HG02763 (cell line): Measurements from ENCODE around the gene ZC3HAV1L.
A peak's percentile ranks its signal among the peaks of the same experiment; 100 is the strongest.
"Not testable (repeated sequence)": the region's sequence is repeated elsewhere in the genome, so short reads cannot be mapped to it uniquely, and the experiment has no call there.

Source experiments
- ATAC-seq: cut with Tn5 transposase; IDR thresholded peaks from one replicate; pipeline ENCODE4 v1.9.1; 2021; ENCODE audit warnings: mild to moderate bottlenecking, moderate library complexity; ENCODE audit not compliant: unreplicated experiment

Gene ZC3HAV1L

DNA sequence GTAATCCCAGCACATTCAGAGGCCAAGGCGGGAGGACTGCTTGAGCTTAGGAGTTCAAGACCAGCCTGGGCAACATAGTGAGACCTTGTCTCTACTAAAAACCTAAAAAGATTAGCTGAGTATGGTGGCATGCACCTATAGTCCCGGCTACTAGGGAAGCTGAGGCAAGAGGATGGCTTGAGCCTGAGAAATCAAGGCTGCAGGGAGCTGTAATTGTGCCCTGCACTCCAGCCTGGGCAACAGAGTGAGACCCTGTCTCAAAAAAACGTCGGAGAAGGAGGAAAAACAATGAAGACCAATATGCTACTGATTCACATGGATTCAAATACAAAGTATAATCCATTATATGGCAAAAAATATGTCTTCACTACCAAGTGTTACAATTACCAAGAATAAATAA lies 13.6 kb downstream of the ZC3HAV1L start:
- no peak for ATAC-seq

DNA sequence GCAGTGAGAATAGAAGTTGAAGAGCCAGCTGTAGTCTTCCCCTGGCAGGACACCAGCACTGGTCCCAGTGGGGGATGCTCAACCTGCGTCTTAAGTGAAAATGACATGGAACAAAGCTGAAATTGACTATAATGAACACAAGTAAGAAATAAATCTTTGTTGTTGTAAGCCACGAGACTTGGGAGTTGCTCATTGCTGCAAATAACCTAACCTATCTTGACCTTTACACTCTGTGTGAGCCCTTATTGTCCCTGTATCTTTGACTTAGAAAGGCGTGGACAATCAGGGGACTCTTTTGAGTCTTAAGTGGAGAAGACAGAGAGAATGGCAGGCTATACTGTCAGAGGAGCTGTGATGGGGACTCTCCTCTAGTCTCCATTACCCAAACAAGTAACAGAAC lies 16.9 kb downstream of the ZC3HAV1L start:
- ATAC-seq, result no peak

DNA sequence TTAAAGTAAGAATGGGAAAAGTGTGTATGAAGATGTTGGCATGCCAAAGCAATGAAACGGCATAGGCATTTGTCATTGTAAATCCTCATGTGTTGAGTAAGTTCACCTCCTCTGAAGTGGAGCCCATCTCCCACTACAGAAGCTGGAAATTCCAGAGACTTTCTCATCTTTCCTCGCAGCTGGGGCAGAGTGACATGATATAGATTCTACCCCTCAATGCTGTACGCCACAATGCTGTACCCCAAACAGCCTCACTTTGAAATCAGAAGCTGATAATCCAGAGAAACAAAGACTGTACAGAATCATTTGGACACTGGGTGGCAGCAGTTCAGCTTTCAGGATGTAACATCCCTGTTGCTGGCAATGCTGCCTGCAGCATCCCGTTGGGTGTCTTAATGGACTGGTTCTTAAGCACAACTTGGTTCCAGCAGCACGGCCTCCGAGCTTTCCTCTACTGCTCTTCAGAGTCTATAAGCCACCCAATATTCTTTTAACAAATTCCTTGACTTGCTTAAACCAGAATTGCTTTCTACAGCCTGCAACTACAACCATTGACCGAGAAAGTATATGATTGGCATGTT lies 18.8 kb downstream of the ZC3HAV1L start:
- ATAC-seq, result peak; percentile 60

DNA sequence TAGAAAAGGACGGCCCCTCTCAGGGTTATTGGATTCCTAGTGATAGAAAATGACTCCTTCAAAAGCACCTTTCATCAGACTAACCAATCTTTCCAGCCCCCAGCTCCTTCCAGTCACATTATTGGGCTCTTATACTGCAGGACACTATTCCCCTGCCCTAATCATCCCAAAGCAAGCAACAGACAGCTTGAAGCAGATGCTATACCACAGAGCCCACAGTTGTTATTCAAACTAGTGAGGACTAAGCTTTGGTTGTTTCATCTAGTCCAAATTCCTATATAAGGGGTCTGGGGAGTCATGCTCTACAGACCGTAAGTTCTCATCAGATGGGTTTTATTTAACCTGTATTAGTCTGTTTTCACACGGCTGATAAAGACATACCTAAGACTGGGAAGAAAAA lies 24.5 kb downstream of the ZC3HAV1L start:
- ATAC-seq, result no peak

DNA sequence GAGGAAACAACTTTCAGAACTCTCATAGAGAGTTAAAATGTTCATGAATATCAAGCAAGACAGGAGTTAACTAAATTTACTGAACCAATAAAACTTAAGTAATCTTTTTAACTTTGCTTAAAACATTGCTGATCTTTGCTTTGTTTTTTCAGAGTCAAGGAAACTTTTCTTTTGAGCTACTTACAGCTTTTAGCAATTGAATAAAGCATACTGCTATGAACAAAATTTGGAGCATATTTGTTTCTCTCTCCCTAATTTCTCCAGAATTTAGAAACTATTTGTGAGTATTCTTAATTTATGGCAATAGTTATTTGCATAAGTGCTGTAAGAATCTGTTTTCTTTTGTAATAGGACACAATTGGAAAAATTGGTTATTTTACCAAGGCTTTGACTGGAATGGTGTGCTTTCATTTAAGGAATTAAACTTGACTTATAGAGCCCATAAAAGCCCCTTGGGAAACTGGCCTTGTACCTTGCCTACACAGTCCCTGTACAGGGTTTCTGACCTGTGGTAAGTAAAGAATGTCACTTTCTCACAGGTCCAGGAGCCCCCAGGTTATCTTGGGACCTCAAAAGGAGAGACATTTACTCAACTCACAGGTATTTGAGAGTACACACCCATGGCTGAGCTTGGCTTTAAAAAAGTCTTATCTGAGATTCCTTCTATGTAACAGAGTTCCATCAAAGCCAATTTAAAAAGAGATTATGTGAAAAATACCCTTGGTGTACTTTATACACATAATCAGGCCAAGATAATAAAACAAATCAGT lies 31.3 kb downstream of the ZC3HAV1L start:
- ATAC-seq, result no peak

DNA sequence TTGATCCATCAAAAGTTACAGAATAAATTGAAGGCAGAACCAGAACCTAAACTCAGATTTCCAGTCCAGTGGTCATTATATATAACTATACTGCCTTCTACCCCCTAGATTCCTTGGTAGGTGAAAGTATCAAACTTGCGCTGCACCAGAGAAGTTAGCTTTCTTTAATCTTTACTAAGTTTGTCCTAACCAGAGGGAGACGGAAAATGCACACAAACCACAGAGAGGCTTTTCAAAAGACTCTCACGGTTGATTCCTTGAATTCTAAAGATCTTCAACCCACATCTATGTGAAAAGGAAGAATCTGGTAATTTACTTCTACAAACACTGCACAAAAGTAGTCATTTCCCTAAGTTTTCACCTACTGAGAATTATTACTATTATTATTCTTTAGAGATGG lies 36.4 kb downstream of the ZC3HAV1L start:
- no peak for ATAC-seq

DNA sequence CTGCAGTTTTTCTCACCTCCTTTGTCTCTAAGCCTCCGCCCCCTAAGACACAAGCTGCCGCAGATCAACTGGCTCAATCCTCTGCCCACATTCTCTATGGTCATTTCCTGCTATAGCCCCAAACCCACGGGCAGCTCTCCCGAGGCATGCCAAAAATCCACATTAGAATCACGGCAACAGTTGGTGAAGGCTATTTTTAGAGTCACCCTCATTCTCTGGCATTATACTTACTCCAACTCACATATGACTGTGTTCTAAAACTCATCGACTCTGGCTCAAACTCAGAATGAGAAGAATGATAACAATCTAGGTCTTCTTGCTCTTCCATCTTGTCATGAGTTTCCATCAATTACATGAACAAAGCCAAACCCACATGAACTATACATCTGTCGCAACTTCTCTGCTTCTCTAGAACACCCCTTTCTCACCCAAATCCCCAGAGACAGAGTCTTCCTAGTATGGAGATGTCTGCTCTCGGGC lies 43.8 kb downstream of the ZC3HAV1L start:
- no peak for ATAC-seq

DNA sequence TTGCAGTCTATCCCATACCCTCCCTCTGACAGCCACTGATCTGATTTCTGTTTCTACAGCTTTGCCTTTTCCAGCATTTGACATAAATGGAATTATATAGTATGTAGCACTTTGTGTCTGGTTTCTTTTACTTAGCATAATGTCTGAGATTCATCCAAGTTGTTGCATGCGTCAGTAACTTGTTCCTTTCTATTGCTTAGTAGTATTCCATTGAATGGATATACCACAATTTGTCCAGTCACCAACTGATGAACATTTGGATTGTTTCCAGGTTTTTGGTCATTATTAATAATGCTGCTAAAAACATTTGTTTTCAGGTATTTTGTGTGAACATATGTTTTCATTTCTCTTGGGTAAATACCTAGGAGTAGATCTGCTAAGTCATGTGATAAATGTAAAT lies 48.2 kb downstream of the ZC3HAV1L start:
- no peak for ATAC-seq

DNA sequence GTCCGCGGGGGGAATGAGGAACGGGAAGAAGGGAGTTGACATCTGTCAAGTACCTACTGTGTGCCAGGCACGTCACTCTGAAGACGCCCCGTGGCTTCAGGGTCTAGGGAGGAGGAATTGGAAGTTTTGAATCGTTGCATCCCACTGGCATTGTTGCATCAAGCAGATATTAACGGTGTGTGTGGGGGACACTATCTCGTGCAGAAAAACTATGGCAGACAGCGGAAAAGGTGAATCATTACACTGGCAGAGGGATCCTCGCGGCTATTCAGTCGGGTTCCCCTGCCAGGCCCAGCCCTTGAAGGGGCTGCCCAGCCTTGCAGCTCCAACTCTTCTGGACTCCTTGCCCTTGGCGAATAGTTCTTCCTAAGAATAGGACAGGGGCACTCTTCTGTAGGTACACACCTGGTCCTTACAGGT lies 53.6 kb downstream of the ZC3HAV1L start:
- no peak for ATAC-seq

DNA sequence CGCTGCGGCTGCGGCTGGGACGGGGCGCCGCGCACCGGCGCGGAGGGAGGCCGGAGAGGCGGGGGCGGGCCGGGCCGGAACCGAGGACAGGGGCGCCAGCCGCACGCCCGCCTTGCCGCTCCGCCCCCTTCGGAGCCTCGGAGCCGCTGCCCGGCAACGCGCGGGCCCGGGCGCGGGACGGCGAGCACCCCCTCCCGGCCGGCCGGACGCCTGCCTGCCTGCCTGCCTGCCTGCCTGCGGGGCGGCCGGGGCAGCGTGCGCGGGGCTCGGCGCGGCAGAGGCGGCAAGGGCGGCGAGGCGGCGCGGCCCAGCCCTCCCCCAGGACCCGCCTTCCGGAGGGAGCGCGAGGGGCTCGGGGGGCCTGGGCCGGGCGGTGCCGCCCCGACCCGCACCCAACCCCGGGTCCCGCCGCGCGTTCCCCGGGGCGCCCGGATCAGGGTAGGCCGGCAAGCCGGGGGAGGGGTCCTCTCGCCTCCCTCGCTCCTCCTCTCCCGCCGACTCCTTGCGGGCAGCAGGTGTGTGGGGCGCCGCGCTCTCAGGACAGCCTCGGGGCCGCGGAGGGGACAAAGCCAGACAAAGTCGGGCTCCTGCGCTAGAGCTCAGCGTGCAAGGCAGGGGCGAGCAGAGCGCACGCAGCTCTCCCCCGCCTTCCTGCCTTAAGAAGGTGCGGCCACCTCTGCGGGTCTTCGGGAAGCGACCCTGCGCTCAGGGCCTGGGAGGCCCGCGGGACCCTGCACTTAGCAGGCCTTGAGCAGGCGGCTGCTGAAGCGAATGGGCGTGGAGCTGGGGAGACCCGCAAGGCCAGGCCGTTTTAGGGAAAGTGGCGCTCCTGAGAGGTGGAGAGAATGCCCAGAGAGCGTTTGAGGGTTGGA lies 54.3 kb downstream of the ZC3HAV1L start, which contains the start of gene KIAA1549:
KIAA1549 (minus strand) TSS at position 58 of the 872 bp plus-strand sequence. CDS start 120 bp downstream, outside the sequence.
- ATAC-seq, result peak; percentile 86

DNA sequence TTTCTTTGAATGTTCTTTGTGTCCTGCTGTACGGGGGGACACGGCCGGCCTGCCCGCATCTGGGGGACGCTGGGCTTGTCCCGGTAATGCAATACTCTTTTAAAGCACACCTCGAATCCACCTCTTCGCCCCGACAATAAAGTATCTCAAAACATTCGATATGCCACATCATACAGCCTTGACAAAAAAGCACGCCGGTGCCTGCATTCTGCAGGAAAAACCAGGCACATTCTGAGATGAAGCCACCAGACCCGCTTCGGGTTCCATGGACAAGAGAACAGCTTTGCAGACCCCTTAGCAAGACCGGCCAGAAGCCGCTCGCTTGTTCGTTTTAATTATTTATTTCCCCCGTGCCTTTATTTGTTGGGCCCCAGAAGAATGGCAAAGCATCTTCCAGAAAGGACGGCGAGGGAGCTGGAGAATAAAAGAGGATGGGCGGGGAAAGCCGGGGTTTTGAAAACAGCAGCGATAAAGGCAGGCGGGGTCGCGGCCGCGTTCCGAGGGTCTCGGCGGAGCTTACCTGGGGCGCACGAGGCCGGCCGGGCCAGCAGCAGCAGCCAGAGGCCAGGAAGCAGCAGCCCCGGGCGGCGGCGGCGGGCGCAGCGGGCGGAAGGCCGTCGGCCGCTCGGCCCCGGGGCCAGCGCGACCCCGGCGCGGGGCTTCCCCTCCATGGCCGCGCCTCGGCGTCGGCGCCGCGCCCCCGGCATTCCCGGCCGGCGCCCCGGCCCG lies 55.1 kb downstream of the ZC3HAV1L start:
- peak; percentile 40 for ATAC-seq

DNA sequence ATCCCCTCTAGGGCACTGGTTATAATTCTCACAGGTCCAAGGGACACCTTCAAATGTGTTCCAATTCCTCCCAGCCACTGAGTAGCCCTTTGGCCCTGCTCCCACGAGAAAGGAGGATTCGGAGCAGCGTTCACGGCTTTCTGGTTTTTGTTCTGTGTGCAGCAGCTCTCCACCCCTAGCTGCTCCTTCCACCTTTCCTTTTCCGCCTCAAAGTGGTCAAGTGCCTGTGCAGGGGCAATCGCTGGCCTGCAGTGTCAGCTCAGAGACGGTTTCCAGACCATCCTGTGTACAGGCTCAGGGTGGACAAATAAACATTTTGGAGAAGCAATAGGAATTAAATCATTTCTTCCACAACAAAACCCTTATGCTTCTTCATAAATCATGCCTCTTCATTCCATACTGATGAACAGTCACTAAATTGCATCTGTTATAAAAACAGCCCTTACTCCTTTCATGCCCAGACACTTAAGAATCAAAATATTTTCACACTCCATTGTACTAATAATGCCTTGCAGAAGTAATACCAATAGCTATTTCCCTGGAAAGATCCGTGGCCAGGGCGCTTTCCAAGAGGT lies 55.8 kb downstream of the ZC3HAV1L start:
- no peak for ATAC-seq

DNA sequence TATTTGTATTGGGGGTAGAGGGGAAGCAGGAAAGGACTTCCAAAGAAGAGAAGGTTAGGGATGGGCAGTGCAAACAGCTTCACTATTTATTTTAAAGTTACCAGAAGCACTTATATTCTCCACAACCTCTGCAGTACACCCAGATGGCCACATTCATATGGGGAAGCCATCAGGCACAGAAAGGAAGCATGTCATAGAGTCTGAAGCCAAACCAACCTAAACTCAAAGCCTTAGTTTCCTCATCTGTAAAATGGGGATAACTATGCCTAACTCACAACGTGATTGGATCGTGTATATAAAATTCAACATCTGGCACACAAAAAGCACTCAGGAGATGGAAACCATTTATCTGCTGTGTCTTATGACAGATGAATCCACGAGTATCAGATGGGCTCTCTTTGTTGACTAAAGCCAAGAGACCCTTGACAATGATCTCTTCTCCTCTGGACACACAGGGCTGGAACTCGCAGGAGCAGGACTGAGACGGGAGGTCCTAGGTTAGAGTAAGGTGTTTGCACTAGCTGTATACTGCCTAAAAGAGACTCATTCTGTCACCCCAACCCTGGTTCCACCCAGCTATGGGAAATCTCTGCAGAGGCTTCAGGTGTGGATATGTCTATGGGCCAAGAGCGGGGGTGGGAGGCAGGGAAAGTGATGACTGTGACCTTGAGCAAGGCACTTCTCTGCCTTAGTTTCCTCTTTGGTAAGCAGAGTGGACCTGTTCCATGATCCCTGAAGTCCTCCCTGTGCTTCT lies 56.4 kb downstream of the ZC3HAV1L start:
- no peak for ATAC-seq

DNA sequence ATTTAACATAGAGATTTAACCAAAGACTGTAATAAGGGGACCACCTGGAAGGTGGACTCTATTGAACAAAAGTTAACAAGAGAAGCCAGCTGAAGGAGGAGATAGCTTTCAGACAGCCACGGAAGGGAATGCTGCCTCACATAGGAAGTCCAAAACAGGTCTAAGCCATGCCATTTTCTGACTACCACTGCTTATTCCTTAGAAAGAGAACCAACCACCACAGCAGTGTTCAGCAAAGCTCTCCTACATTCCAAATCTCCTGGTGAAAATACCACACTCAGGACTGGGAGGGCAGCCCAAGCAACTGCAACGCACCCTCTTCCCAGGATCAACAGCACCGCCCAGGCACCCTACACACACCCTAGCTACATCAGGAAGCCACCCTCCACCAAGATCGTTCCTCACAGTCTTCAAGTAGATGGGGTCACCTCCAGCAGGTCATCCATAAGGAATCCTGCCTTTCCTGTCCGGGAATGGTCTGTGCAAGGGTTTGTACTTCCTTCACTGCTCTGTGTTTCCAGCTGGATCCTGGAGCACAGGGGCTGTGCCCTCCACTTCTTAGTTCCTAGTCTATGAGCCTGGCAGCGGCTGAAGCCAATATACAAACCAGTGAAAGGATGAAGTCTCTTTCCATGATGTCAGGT lies 57.2 kb downstream of the ZC3HAV1L start:
- ATAC-seq, result no peak

DNA sequence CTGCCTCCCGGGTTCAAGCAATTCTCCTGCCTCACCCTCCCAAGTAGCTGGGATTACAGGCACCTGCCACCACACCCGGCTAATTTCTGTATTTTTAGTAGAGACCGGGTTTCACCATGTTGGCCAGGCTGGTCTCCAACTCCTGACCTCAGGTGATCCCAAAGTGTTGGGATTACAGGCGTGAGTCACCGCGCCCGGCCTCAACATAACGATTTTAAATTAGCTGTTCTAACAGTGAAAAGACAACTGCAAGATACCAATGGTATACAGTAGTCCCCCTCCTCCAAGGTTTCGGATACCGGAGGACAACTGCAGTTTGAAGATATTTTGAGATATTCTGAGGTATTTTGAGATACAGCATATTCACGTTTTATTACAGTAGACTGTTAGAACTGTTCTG lies 59.7 kb downstream of the ZC3HAV1L start:
- ATAC-seq, result not testable (repeated sequence)
